ENCODE measurements around the gene AKIRIN1. TPM values are rescaled to one million over a fixed set of nuclear protein-coding genes. Genes with fewer than 3 reads are reported as not detected.
"Not testable (repeated sequence)": the region's sequence is repeated elsewhere in the genome, so short reads cannot be mapped to it uniquely, and the experiment has no call there.

The AKIRIN1 gene
- total RNA-seq, 1 donor from 2014 or later = 56.8 TPM

DNA sequence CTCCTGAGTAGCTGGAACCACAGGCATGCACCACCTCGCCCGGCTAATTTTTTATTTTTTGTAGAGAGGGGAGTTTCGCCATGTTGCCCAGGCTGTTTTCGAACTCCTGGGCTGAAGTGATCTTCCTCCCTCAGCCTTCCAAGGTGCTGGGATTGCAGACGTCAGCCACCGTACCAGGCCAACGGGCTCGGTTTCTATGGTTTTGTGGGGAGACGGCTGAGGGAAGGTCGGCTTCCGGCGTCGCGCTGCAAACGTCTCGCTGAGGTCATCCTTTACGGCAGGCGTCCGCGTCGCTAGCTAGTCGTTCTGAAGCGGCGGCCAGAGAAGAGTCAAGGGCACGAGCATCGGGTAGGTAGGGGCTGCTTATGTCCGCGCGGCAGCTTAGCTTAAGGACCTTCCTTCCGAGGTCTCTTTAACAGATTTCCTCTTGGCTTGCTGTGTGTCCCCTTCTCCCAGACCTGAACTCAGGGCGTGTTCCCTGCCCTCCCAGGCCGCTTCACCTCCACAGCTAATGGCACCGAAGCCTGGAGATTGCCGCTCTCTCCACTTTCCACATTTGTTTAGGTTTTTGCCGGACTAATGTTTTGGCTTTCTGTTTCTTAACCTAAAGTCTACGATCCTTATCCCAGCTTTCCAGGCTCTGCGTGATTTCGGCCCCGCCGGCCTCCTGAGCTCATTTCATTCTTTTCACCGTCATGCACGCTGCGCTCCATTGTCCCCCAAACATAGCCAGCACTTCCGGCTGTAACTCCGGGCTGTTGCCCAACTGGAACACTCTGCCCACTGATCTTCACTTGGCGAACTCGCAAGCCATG, 35.2 kb downstream of the AKIRIN1 start, which contains the start of gene NDUFS5:
TSS of gene NDUFS5 (plus strand) at position 300 of the 815 bp plus-strand sequence. CDS start 2,375 bp downstream, outside the sequence.
- DNase-seq = peak; percentile 95

DNA sequence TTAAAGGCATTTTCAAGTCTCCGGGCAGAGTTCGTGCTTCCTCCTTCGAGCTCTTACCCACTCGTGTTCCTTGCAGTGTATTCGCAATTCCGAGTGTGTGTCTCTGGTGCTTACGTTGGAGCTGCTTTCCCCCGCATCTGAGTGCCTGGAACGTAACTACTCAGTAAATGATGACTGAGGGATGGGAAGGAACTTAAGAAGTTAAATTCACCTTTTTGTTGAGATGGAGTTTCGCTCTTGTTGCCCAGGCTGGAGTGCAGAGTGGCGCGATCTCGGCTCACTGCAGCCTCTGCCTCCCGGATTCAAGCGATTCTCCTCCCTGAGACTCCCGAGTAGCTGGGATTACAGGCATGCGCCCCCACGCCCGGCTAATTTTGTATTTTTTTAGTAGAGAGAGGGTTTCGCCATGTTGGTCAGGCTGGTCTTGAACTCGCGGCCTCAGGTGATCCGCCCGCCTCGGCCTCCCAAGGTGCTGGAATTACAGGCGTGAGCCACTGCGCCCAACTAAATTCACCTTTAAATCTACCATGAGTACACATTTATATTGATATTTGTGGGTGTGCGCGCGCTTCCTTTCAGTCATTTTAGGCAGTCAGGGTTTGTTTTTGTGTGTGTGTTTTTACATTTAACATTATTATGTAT, 35.9 kb downstream of the AKIRIN1 start:
- ATAC-seq (ENCODE audit: poor library complexity) (no peak), DNase-seq (no peak)
- intact Hi-C loops (cut with DNase I) = no loop called here

More for the DNA sequence above, 35.2 kb downstream of the AKIRIN1 start, which contains the start of gene NDUFS5:
- intact Hi-C loops (cut with DNase I) = no loop called here
- ATAC-seq (ENCODE audit: poor library complexity) = peak; percentile 96

DNA sequence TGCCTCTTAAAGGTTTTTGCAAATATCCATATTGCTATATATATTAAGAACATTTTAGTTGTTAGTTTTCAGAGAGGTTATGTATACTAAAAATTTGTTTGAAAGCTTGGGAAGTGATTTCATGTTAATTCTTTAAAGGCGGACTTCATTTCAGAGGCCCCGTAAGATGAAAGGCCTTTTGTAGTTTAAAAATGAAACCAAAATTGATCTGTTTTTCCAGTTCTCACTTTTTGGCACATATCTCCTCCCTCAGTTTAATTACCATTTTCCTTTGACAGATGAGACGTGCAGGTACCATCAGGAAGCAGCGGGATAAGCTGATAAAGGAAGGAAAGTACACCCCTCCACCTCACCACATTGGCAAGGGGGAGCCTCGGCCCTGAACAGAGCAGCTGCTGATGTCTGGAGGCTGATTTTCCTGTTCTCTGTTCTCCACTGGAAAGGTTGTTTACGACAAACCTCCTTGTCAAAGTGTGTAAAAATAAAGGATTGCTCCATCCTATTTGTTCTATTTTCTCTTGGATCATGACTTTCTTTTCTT, 43.1 kb downstream of the AKIRIN1 start:
- intact Hi-C loops (cut with DNase I) = no loop called here
- no peak for ATAC-seq (ENCODE audit: poor library complexity)
- no peak for DNase-seq

DNA sequence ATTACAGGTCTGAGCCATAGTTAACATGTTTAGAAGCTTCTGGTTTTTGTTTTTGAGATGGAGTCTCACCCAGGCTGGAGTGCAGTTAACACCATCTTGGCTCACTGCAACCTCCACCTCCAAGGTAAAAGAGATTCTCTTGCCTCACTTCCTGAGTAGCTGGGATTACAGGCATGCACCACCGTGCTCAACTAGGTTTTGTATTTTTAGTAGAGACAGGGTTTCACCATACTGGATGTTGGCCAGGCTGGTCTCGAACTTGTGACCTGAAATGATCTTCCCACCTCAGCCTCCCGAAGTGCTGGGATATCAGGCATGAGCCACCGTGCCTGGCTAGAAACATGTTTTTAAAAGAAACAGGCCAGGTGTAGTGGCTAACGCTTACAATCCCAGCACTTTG, 45.6 kb downstream of the AKIRIN1 start:
- intact Hi-C loops (cut with DNase I) = no loop called here
- no peak for ATAC-seq (ENCODE audit: poor library complexity)
- no peak for DNase-seq

DNA sequence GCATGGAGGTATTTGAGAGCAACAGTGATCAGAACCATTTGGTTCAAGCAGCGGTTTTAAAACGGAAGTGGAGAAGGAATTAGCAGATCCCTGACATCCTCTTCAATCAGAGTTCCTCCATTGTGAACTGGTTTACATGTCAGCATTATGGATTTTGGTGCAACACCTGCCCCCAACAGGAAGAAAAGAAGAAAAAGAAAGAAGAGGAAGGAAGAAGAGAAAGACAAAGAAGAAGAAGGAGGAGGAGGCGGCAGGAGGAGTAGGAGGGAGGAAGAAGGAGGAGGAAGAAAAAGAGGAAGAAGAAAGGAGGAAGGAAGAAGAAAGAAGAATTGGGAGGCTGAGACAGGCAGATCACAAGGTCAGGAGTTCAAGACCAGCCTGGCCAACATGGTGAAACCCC, 52.4 kb downstream of the AKIRIN1 start:
- no peak for ATAC-seq (ENCODE audit: poor library complexity)

DNA sequence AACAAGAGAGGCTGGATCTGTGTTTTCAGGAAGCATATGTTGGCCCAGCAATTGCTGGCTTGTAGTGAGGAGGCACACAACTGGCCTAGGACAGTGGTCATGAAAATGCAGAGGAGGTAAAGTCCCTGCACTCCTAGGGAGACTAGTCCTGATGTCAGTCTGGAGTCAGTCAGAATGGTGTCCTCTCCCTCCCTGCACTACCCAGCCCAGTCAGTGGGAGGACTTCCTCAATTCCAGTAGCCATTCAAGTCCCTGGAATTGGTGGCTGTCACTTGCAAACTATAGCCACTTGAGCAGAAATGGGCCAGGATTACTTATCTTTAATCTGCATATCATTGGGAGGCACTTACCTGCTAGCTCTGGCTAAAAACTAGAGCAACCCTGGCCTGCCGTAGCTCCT, 53.7 kb downstream of the AKIRIN1 start:
- intact Hi-C loops (cut with DNase I) = no loop called here
- no peak for DNase-seq
- no peak for ATAC-seq (ENCODE audit: poor library complexity)

More for the DNA sequence above, 52.4 kb downstream of the AKIRIN1 start:
- DNase-seq = no peak
- intact Hi-C loops (cut with DNase I) = no loop called here

DNA sequence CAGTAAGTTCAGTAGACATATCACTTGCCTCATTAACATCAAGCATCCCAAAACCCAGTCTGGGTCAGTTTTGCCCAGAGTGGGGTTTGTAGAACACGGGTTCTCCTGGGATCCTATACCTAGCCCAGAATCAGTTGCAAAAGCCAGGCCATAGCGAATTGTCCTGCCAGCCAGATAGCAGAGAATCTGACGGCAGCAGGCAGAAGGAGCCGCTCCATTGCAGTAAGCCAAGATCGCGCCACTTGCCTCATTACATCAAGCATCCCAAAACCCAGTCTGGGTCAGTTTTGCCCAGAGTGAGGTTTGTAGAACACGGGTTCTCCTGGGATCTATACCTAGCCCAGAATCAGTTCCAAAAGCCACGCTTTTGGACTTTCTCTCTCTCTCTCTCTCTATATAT, 54.2 kb downstream of the AKIRIN1 start:
- ATAC-seq (ENCODE audit: poor library complexity) = no peak
- no peak for DNase-seq
- intact Hi-C loops (cut with DNase I) = no loop called here

DNA sequence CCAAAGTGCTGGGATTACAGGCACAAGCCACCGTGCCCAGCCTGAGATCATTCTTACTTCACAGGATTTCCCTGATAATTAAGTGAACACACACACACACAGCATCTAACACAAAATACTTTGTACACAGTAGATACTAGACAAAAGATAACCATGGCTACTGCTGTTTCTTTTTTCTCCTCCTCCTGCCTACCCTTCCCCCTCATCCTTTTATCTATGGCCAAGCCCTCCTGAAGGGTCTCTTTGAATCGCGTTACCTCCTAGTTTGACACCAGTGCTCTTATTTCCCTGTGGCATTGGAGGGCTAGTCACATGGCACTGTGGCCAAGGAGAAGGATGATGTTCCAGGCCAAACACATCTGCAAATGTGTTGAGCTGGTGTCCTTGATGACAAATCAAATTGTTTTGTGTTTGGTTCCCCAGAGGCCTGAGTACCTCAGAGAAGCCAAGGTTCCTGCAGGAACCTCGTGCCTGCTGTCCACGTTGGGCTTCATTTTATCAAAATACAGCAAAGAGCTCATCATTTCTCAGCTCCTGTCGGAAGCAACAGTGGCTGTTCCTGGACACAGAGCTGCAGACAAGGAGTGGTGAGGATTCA, 55.6 kb downstream of the AKIRIN1 start:
- ATAC-seq (ENCODE audit: poor library complexity) (peak; percentile 20), DNase-seq (no peak)
- intact Hi-C loops (cut with DNase I) = no loop called here

DNA sequence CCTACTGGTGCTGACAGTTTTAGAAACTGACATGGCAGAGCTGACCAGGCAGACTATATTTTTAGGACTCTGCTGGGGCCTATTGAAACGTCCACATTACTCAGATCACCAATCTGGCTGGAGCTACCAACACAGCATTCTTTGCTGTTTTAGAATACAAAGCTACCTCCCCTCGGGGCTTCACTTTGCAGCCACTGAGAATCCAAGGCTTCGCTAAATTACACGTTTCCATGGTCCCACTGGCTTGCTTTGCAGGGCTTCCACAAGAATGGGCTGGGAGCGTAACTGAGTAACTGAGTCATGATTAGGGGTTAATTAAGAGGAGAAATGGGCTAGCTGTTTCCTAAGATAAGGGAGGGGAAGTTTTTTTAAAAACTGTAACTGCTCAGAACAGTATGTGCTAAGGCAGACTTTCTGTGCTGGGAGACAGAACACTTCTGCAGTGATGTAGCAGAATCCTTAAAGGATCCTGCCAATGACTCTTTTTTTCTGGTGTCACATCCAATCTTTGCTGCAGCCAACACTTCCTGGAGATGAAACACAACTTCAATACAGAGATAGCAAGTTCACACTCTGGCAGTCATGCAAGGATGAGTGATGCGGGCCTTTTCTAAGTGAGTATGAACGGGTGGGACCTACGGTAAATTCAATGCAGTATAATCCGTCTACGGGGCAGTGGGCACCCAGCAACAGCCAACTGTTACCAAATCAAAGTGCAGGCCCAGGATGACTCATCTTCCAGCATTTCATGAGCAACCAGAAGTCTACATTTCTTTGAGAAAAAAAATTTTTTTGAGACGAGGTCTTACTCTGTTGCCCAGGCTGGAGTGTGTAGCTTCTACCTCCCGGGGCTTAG, 56.5 kb downstream of the AKIRIN1 start:
- intact Hi-C loops (cut with DNase I) = no loop called here
- ATAC-seq (ENCODE audit: poor library complexity) = peak; percentile 82
- DNase-seq = no peak

DNA sequence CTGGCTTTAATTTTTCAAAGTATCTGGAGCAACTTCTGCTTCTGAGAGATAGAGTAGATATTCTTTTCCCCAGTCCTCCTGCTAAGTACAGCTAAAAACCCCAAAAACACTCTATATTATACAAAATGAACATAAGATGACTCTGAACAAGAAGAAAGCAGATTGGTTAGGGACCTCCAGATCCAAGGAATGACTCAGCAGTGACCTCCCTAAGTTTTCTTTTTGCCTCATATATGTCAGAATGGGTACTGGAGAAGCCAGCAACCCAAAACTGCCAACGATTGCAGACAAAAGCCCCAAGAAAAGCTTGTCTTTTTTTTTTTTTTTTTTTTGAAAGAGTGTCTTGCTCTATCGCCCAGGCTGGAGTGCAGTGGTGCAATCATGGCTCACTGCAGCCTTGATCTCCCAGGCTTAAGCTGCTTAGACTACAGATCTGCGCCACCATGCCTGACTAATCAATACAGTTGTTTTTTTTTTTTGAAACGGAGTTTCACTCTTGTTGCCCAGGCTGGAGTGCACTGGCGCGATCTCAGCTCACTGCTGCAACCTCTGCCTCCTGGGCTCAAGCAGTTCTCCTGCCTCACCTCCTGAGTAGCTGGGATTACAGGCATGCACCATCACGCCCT, 57.8 kb downstream of the AKIRIN1 start:
- no peak for DNase-seq
- ATAC-seq (ENCODE audit: poor library complexity) = no peak
- intact Hi-C loops (cut with DNase I) = no loop called here

DNA sequence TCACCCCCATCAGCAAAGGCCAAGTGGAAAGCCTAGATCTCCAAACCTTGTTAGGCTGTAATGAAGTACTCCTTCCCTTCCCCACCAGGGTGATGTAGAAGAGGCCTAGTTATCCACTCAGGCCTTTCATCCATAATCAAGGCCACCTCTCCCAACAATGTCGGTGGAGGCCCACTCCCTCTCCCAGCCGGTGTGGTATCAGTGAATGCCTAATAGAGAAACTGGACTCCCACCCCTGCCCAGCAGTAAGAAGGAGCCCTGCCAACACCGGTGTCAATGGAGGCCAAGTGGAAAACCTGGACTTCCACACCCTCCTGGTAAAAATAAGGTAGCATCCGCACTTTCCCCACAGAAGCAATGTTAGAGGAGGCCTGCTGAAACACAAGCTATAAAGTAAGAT, 58.9 kb downstream of the AKIRIN1 start:
- intact Hi-C loops (cut with DNase I) = no loop called here
- DNase-seq (no peak), ATAC-seq (ENCODE audit: poor library complexity) (no peak)

DNA sequence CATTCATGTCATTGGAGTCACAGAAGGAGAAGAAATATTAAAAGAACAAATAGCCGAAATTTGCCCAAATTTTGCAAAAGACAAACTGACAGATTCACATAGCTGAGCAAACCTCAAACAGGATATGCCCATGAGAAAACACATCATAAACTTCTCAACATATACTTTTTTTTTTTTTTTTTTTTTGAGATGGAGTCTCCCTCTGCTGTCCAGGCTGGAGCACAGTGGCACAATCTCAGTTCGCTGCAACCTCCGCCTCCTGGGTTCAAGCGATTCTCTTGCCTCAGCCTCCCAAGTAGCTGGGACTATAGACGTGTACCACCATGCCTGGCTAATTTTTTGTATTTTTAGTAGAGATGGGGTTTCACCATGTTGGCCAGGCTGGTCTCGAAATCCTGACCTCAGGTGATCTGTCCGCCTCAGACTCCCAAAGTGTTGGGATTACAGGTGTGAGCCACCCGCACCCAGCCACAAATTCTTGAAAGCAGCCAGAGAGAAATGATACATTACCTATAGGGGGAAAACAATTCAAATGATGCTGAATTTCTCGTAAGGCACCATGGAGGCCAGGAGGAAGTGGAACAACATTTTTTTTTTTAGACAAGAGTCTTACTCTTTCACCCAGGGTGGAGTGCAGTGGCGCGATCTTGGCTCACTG, 60.2 kb downstream of the AKIRIN1 start:
- DNase-seq; ATAC-seq (ENCODE audit: poor library complexity); intact Hi-C loops (cut with DNase I): not testable (repeated sequence)

DNA sequence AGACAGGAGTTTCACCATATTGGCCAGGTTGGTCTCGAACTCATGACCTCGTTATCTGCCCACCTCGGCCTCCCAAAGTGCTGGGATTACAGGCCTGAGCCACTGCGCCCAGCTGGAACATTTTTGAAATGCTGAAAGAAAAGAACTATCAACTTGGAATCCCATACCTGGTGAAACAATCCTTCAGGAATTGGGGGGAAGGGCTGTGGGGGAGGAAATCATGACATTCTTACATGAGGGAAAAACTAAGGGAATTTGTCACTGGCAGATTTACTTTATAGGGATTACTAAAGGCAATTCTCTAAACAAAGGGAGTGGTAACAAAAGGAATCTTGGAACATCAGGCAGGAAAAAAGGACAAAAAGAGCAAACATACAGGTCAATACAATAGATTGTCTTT, 60.9 kb downstream of the AKIRIN1 start:
- DNase-seq (no peak), ATAC-seq (ENCODE audit: poor library complexity) (no peak)
- intact Hi-C loops (cut with DNase I) = no loop called here

DNA sequence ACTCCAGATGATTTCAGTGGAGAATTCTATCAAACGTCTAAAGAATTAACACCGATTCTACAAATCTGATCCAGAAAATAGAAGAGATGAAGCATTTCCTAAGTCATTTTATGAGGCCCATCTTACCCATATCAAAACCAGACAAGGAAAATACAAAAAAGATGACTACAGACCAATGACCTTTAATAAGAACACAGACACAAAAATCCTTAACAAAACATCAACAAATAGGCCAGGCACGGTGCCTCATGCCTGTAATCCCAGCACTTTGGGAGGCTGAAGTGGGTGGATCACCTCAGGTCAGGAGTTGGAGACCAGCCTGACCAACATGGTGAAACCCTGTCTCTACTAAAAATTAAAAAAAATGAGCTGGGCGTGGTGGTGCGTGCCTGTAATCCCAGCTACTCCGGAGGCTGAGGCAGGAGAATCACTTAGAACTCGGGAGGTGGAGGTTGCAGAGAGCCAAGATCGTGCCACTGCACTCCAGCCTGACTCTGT, 64.2 kb downstream of the AKIRIN1 start:
- intact Hi-C loops (cut with DNase I); DNase-seq; ATAC-seq (ENCODE audit: poor library complexity): not testable (repeated sequence)
